Fibroblast of villous mesenchyme (primary cell): ENCODE results near the gene PHF14. TPM values are rescaled to one million over a fixed set of nuclear protein-coding genes. Genes with fewer than 3 reads are reported as not detected.

ENCODE experiments used
- DNase-seq: peaks from one replicate; pipeline ENCODE4 v3.0.0-alpha.2; 2010; ENCODE audit warnings: low read depth
- H3K4me3 ChIP-seq: 2 replicates; pipeline ENCODE4 v1.5.1; 2011; ENCODE audit warnings: low read depth, mild to moderate bottlenecking, low read length
- total RNA-seq: library from RNA; depleted of rRNA; stranded (reverse); fragments of >200 nt; gene quantifications from 2 replicates; pipeline ENCODE4 v1.2.3, GENCODE V29; 2012
- TF ChIP-seq, protein P1 (sequence below): IDR thresholded peaks from 2 replicates; pipeline ENCODE4 v1.5.1; 2012; ENCODE audit warnings: low read depth, mild to moderate bottlenecking, low read length; ENCODE audit not compliant: insufficient read depth

The PHF14 gene
- total RNA-seq, 1 donor, result 22.5 TPM

DNA sequence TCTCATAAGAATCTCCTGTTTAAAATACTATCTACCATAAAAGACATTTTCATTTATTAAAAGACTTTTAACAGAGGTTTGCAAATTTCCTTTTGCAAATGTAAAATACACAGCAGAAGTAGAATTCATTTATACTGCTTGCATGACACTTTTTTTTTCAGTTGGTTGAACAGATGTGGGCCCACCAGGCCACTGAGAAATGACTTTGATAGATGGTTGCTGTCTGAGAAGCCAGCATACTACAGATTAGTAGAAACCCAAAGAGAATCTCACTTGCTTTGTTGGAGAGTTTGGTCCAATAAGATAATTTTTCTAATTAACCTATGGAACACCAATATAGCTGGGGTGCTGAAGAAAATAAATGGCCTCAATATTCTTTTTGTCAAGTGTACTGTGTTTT, 66.3 kb downstream of the PHF14 start:
- DNase-seq, result no peak
- TF ChIP-seq, protein P1, sequence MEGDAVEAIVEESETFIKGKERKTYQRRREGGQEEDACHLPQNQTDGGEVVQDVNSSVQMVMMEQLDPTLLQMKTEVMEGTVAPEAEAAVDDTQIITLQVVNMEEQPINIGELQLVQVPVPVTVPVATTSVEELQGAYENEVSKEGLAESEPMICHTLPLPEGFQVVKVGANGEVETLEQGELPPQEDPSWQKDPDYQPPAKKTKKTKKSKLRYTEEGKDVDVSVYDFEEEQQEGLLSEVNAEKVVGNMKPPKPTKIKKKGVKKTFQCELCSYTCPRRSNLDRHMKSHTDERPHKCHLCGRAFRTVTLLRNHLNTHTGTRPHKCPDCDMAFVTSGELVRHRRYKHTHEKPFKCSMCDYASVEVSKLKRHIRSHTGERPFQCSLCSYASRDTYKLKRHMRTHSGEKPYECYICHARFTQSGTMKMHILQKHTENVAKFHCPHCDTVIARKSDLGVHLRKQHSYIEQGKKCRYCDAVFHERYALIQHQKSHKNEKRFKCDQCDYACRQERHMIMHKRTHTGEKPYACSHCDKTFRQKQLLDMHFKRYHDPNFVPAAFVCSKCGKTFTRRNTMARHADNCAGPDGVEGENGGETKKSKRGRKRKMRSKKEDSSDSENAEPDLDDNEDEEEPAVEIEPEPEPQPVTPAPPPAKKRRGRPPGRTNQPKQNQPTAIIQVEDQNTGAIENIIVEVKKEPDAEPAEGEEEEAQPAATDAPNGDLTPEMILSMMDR, result no peak
- no peak overlapping the region for H3K4me3 ChIP-seq

DNA sequence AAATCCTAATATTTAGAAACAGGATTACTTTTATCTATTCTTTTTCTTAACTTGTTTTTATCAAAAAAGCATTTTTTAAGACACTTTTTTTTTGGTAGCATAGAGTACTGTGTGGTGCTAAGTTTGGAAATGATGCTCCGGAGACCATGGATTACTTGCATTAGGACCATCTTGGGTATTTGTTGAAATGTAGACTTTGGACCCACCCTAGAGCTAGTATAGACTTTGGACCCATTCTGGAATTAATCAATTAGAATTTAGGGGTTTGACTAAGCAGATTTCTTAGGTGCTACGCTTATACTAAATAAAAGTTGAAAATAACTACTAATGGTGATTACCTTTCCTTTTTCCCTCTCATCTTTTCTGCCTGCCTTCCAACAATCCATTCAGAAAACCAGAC, 80.4 kb downstream of the PHF14 start:
- TF ChIP-seq, protein P1, result no peak
- no peak overlapping the region for H3K4me3 ChIP-seq
- no peak for DNase-seq

DNA sequence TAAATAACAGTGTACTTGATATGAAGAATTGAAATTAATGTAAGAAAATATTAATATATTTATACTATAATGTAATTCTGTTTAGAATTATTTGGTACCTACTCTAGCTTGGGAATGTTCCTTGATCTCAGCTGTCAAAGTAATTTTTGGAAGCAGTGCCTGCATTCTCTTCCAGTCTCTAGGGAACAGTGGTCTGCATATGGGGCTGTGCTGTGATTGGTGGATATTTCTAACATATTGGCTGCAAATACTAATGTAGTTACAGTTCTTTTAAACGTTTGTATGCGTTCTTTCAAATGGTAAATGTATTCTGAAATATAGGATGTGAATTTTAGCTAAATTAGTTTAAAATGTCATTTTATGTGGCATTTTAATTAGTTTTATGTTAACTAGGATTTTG, 87.2 kb downstream of the PHF14 start:
- TF ChIP-seq, protein P1, result no peak
- H3K4me3 ChIP-seq, result no peak overlapping the region
- DNase-seq, result no peak

DNA sequence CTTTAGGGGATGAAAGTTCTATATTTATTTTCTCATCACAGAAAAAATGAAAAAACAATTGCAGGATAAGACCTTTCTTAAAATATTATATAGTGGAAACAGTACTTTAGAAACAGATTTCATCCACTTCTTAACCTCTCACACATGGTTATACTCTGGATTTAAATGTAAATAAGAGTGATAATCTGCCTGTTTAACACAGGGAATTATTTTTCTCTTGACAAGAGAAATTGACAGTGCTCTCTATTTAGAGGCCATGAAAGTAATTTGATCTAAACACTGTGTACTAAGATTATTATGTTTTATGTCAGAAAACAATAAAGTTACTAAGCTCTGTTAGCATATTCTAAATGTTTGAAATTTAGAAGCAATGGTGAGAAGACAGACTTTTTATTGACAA, 88.4 kb downstream of the PHF14 start:
- no peak overlapping the region for H3K4me3 ChIP-seq
- no peak for DNase-seq
- TF ChIP-seq, protein P1, result no peak

DNA sequence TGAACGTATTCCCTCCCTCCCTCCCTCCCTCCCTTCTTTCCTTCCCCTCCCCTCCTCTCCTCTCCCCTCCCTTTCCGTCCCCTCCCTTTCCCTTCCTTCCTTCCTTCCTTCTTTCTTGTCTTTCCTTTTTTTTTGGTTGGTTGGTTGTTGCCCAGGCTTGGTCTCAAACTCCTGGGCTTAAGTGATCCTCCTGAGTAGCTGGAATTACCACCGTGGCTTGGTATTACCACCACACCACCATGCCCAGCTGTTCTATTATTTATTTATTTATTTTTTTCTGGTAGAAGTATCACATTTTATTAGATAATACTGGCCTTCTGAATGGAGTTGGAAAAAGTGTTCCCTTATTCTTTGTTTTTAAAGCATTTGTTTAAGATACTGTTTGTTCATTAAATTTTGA, 95.9 kb downstream of the PHF14 start:
- H3K4me3 ChIP-seq, result no peak overlapping the region
- no peak for DNase-seq
- TF ChIP-seq, protein P1, result no peak

DNA sequence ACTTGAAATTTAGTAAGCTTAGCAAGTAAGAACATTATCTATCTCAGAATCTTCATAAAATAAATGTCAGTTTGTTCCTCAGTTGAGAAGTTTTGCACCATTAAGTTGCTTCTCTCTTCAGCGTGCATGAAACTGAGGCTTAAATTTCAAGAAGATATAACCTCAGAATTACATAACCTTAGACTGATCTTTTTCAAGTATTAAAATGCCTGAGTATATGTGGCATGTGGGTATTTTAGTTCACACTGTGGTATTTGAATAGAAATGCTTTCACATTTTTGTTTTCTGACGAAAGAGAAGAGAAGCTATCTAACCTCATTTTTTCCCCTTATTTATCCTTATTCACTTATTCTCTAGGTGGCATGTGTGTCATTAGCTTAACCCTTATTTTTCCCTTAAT, 104.1 kb downstream of the PHF14 start:
- no peak for DNase-seq
- no peak overlapping the region for H3K4me3 ChIP-seq
- TF ChIP-seq, protein P1, result no peak

DNA sequence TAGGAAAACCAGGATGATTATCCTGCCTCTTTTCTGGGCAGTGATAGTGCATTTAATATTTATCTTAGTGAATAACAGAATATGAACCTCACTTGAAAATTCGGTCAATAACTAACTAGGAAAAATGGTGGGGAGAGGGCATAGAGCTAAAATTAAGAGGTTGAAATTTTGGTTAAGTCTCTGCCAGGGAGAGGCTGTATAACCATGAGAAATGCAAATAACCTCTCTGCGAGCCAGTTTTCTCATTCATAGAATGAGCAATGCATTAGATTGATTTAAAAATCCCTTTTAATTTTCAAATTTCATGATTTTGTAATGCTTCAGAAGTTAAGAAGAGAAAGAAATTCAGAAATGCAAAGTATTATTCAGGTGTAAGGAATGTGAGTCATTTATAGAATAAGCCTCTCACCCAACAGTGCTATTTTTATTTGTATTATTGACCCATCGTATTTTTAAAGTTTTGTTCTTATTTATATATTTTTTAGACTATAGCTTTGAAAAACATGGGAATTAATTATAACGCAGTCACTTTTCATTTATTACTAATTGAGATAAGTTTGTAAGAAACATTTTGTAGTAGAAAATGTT, 104.7 kb downstream of the PHF14 start:
- DNase-seq, result no peak
- H3K4me3 ChIP-seq, result no peak overlapping the region
- TF ChIP-seq, protein P1, result no peak
